Measurements from ENCODE around the gene HABP4.

DNA sequence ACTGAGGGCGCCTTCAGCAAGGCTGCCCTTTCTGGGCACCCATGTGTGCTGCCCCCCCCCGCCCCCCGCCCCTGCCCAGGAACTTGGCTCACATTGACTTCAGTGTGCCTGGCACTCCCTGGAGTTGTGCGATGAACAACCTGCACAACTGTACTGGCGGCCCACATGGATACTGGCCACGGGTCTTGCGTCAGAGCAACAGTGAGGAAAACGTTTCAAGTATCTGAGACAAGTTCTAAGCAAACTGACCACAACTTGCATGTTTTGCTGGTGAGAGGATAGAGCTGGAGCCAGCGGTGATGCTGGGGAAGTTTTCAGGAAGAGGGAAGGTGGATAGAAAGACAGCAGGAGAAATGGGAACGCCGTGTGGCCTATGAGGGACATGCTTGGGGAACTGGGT, 45.4 kb downstream of the HABP4 start:
- no peak for TF ChIP-seq KDM5A (IDR thresholded peaks at IDR 0.05)
- no peak for TF ChIP-seq EP300 (IDR thresholded peaks at IDR 0.05)
- TF ChIP-seq CTCF (IDR thresholded peaks at IDR 0.05): no peak
- TF ChIP-seq, protein P1, sequence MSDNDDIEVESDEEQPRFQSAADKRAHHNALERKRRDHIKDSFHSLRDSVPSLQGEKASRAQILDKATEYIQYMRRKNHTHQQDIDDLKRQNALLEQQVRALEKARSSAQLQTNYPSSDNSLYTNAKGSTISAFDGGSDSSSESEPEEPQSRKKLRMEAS (IDR thresholded peaks at IDR 0.05): no peak
- TF ChIP-seq HOXA7 (CRISPR knock-in tag; IDR thresholded peaks at IDR 0.05): no peak
- TF ChIP-seq BCL3 (IDR thresholded peaks at IDR 0.05): no peak
- TF ChIP-seq POLR2A (IDR thresholded peaks at IDR 0.05; ENCODE audit: low read length): no peak
- TF ChIP-seq RAD21 (conservative IDR thresholded peaks at IDR 0.05 in 1 of 2, IDR thresholded peaks at IDR 0.05 in 1 of 2): no peak
- TF ChIP-seq BHLHE40 (IDR thresholded peaks at IDR 0.05; ENCODE audit: low read depth, low read length): no peak
- no peak for TF ChIP-seq EHF (CRISPR knock-in tag; IDR thresholded peaks at IDR 0.05)

Data from A549 (cell line).